Uterine smooth muscle cell (primary cell): ENCODE data around the gene BTBD19. TPM values are rescaled to one million over a fixed set of nuclear protein-coding genes. Genes with fewer than 3 reads are reported as not detected.

Experiments used
- total RNA-seq: library from RNA; depleted of rRNA; stranded (reverse); fragments of >200 nt; gene quantifications from 2 replicates; pipeline ENCODE4 v1.2.3, GENCODE V29; 2014

BTBD19 gene
- total RNA-seq = 5.4 and 12.0 TPM in 2 replicates

GRCh38 chr1:44808063-44808937 lies at the start of gene BTBD19:
TSS of gene BTBD19 (plus strand) at chr1:44808523. CDS start at chr1:44808821, 298 bp downstream.

DNA sequence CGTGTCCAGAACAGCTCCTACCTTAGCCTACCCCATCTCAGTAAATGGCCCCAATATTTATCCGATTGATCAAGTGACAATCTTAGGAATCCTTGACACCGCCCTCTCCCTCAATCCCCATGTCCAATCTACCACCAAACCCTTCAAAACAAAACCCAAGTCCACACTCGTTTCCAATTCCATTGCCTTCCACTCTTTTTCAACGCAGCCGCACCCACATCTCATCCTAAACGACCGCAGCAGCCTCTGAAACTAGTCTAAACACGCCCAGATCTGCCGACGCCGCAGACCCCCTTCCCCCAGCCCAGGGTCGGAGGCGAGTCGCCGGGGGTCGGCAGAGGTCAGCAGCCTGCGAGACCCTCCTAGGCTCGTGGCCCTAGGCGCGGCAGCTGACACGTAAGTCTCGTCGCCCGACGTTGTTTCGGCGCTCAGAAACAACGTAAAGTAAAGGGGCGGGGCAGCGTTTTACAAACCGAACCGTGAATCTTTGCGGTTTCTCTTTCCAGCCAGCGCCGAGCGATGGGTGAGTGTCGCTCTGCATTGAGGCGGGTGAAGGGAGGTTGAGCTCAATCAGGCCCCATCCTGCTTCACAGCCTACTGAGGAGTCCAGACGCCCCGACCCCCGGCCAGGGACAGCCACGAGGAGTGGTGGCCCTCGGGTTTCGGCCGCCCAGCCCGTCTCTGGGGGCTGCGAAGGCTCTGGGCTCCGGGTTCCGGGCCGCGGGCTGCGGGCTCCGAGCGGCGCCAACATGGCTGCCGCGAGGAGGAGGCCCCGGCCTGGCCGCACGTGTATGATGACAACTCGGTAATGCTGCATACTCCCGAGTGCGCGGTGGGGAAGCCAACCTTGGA lies 33.0 kb upstream of the BTBD19 start, which contains the start of gene RPS8:
Gene RPS8 (plus strand): TSS at position 463 of the 852 bp plus-strand sequence. CDS start 57 bp downstream, at position 520.

DNA sequence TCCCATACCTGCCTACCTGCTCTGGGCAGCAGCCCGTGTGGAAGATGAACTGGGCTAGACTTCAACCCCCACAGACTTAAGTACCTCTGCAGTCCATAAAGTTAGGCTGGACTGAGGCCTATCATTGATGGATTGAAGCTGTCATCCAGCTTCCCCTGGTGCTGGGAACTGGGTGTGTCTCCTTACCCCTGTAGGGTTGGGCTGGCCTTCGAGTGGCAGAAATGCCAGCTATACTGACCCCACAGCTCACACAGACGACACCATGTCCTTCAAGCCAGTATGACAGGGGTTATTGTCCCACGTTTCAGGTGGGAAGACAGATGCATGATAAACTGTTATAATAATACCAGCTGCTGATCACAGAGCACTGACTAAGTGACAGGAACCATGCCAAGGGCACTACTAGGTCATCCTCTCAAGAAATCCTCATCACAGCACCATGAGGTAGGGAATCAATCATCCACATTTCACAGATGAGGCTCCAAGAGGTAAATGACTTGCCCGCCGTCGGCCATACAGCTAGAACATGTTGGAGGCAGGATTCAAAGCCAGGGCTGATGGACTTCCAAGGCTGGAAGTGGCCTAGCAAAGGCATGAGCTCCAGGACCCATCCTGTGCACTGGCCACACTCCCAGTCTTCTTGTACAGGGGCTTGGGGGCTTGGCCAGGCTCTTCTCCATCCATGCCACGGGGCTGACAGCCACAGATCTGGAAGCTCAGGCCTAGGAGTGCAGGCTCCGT lies 20.0 kb upstream of the BTBD19 start, which contains the start of gene BEST4:
Gene BEST4 (minus strand): TSS at position 51 of the 741 bp plus-strand sequence. CDS start 465 bp downstream, outside the sequence.

DNA sequence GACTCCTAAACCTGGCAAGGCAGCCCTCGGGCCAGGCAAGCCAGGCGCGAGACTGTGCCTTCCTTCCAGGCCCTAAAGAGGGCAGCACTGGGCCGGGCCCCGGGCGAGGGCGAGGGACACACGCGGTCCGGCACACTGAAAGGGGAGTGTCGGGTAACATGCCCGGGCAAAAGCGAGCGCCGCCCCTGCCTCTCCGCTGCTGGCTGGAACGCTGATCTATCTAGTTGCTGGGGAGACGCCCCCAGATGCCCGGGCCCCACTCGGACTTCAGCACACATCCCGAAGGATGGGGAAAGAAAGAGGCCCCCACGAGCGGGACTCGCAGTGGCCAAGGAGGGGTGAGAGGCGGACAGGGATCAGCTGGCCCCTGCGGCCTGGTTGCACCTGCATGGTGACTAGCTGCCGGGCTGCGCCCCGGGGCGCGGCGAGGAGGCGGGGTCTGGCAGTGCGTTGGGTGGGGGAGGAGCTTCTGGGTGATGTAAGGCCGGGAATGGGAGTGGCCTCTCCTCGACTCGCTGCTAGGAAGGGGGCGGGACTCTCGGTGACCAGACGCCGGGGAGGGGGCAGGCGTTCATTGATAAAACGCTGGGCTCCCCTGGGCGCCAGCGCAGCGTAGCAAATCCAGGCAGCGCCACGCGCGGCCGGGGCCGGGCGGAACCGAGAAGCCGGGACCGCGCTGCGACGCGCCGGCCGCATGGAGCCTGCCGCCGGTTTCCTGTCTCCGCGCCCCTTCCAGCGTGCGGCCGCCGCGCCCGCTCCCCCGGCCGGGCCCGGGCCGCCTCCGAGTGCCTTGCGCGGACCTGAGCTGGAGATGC lies 8.3 kb upstream of the BTBD19 start, which contains the start of gene PLK3:
Gene PLK3 (plus strand): TSS at position 608 of the 815 bp plus-strand sequence. CDS start 87 bp downstream, at position 695.

DNA sequence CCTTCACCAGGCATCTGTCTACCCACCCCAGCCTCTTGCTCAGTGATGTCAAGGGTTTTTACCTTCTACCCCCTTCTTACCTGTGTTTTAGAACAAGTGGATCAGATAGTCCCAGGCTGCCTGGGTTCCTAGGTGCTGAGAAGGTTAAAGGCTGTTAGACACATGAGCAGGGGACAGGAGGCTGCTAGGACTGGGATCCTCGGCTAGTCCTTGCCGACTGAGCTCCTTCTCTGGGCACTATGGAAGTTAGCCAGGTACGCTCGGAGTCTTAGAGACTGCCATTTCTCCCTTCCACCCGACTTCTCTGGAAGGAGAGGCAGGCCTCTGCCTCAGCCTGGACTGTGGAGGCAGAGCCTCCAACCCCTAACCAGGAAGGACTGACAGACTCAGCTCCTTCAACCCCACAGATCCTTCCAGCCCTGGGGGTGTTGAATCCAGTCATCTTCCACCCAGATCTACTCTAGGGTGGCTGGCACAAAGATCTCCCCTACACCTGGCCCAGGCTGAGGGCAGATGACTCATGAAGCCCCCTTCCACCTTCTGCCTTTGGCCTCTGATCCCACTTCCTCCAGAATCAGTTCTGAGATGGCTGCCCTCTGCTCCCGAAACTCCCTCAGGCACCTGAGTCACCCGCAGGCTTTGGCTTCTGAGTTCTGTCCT lies 1.5 kb upstream of the BTBD19 start, which contains the start of gene DYNLT4:
Gene DYNLT4 (minus strand): TSS at position 648 of the 660 bp plus-strand sequence. CDS start 683 bp downstream, outside the sequence.

DNA sequence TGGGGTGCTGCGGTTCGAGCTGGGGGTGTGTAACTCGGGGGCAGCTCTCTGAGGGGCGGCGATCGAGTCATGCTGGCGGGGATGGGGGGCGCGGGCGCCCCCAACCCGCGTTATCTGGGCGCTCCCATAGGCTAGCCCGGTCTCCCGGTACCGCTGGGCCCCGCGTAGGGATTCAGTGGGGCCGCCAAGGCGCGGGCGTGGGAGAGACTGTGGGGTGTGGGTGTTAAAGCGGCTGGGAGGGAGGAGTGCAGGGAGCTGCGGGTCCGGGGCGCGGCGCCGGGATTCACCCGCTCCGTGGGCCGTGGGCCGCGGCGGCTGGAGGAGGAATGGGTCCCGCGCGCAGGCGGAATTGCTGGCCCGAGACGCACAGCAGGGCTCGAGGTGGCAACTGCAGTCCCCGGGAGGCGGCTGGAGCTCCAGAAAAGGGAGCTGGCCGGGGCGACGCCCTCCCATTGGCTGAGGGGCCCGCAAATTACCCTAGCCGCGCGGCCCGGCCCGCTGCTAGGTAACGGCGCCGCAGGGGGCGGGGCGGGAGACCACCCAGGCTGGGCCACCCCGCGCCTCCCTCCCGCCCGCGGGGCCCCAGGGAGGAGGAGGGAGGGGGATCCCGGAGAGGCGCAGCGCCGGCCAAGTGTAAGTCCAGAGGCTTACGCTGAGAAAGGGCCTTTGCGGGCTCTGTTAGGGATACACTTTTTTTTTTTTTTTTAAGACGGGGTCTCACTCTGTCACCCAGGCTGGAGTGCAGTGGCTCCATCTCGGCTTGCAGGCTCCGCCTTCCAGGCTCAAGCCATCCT lies 34.7 kb downstream of the BTBD19 start, which contains the start of gene PTCH2:
Gene PTCH2 (minus strand): TSS at position 392 of the 794 bp plus-strand sequence. CDS start 321 bp downstream, at position 71.

Other genes with a start within 250 kb of the BTBD19 start
- 9.1 and 9.3 TPM in 2 replicates for gene TMEM53, start 134.0 kb upstream of the BTBD19 start, total RNA-seq
- gene ARMH1, start 133.8 kb upstream of the BTBD19 start, total RNA-seq = 0.11 and 0.87 TPM in 2 replicates
- not detected in 2 replicates for gene RNU5D-1, start 77.4 kb upstream of the BTBD19 start, total RNA-seq
- gene KIF2C, start 68.7 kb upstream of the BTBD19 start, total RNA-seq = 21.6 and 87.8 TPM in 2 replicates
- gene RPS8, start 33.0 kb upstream of the BTBD19 start, total RNA-seq = 1,812 and 2,006 TPM in 2 replicates
- gene BEST4, start 20.4 kb upstream of the BTBD19 start, total RNA-seq = 0.11 TPM in 1 of 2 replicates, not detected in the other
- gene PLK3, start 8.1 kb upstream of the BTBD19 start, total RNA-seq = 39.4 and 43.7 TPM in 2 replicates
- not detected in 2 replicates for gene DYNLT4, start 1.2 kb upstream of the BTBD19 start, total RNA-seq
- gene PTCH2, start 34.7 kb downstream of the BTBD19 start, total RNA-seq = 0.12 and 0.22 TPM in 2 replicates
- gene EIF2B3, start 178.1 kb downstream of the BTBD19 start, total RNA-seq = 48.0 and 73.4 TPM in 2 replicates
- gene HECTD3, start 202.8 kb downstream of the BTBD19 start, total RNA-seq = 21.0 and 21.5 TPM in 2 replicates
- 133 and 181 TPM in 2 replicates for gene UROD, start 203.7 kb downstream of the BTBD19 start, total RNA-seq